ENCODE results near the gene IFI27L2. TPM values are rescaled to one million over a fixed set of nuclear protein-coding genes. Genes with fewer than 3 reads are reported as not detected.

The IFI27L2 gene
- total RNA-seq, 1 donor from 2014 or later, result 8.9 TPM

DNA sequence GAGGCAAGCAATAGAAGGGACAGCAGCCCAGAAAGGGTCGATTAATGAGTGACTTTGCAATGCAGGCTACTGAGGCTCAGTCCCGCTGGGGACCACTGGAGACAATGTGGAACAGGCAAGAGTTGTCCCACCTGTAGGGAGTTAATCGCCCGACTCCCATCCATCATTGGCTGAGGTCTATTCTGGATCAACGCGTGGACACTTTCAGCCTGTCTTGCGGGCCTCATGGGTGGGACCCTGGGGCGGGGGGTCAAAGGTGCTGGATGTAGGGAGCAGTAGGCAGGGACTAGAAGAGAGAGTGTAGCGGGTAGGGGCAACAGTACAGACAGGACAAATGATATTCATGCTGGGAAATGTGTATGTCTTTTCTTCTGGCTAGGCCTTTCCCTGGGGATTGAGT, 6.1 kb downstream of the IFI27L2 start:
- DNase-seq, result no peak

DNA sequence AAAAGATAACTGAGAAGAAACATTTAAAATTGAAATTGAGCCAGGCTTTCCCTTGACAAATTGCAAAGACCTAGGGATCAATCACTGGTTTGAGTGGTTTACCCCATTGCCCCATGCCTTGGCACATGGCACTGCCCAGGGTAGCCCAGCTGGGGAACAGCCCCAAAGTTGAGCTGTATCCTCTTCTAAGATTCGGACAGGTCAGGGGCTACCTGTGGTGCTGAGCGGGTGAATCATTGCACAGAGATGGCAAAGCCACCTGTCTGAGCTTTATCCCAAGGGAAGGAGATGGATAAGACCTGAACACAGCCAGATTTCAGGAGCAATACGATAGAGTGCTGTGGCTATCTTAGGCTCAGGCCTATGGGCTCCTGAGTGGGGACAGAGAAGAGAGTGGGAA, 7.0 kb downstream of the IFI27L2 start:
- DNase-seq, result no peak

DNA sequence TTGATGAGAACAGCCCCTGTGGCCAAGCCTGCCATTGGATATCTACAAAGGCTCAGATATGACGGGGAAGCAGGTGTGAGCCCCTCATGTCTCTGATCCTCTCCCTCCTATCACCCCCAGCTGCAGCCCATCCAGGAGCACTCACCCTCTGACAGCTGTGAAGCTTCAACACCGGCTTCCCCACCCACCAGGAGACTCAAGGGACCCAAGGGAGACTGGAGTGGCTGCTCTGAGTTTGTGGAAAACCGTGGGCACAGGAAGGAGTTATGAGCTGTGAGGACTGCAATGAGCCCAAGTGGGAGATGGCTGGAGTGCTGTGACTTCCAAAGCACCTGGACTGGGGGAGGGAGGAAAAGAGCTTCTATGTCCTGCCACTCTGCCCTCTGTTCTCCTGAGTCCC, 7.9 kb downstream of the IFI27L2 start:
- no peak for DNase-seq

DNA sequence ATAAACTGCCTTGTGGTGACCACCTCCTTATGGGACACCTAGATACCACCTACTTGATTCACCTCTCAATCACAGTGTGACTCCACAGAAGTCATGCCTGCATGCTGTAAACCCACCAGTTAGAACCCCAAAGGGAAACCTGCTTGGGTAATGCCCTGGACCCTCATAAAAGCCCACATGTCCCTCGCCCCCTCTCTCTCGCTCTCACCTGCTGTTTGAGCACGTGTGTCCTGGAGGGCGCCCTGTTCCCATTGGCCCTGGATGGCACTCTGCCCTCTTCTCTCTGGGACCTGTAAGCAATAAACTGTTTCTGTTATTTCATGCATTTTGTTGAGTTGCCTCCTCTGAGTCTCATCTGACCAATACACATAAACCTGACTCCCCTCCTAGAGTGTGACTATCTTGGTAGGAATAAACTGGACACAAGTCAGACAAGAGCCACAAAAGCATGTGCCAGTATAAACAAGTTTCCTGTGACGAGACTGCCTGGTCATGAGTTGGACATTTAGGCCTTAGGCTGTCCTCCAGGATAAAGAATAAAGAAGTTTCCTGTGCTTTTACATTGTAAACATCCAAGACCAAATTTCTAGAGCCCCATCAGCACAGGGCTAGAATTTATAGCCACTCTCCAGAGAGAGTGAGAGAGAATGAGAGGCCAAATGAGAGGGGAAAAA, 8.6 kb downstream of the IFI27L2 start:
- DNase-seq, result no peak

DNA sequence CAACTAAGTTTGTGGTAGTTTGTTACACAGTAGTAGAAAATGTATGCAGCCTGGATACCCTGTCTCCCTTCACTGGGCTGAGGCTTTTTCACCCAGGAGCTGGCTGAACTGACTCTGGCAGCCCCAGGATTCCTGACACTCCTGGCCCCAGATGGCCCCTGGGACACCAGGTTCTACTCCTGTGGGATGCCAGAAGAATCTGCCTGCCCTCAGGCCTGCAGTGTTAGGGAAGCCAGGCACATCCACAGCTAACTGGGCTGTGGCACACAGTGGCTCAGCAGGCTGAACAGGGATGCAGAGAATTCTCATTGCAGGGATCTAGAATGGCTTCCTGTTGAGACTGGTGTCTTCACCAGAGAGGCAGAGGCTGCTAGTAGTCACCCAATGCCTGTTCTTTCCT, 10.3 kb downstream of the IFI27L2 start:
- DNase-seq, result no peak

DNA sequence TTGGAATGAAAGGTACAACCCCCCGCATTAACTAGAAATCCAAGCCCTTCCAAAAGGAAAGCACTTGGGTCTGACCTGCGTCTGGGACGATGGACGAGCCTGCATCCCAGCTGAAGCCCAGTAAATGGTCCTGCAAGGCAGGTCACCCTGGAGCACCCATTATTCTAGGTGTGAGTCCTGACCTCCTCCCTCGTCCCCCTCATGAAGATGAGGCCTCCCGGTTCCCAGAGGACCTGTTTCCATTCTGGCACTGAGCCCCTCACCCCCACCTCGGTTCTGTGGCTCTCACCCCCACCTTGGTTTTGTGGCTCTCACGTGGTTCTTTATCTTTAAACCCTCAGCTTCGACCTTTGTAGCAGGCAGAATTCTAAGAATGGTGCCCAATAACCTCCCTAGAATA, 11.5 kb downstream of the IFI27L2 start:
- no peak for DNase-seq

DNA sequence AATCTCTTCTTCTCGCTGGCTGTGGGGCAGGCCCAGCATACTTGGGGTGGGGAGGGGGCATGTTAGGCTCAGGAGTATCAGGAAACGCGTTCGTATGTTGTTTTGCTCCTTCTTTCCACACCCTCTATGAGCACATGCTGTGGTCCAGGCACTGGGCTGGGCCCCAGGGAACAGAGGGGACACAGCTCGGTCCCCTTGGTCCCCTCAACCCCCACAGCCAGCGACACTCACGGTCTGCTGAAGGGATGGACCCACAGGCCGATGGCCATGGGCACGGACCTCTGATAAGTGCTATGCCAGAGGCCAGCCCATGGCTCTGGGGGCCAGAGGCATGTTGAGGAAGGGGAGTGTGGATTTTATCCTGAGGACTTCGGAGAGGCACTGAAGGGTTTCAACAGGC, 12.7 kb downstream of the IFI27L2 start:
- DNase-seq, result no peak

DNA sequence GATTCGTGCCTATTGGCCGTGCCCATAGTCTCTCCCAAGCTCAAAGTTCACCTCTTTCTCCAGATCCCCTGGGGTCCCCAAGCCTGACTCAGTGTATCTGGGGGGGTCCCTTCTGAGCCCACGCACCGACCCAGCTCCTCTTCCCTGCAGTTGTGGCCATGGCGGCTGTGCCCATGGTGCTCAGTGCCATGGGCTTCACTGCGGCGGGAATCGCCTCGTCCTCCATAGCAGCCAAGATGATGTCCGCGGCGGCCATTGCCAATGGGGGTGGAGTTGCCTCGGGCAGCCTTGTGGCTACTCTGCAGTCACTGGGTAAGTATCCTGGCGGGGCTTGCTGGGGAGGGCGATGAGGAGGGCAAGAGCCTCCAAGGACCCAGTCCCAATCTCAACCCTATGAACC, 13.8 kb downstream of the IFI27L2 start:
- no peak for DNase-seq

DNA sequence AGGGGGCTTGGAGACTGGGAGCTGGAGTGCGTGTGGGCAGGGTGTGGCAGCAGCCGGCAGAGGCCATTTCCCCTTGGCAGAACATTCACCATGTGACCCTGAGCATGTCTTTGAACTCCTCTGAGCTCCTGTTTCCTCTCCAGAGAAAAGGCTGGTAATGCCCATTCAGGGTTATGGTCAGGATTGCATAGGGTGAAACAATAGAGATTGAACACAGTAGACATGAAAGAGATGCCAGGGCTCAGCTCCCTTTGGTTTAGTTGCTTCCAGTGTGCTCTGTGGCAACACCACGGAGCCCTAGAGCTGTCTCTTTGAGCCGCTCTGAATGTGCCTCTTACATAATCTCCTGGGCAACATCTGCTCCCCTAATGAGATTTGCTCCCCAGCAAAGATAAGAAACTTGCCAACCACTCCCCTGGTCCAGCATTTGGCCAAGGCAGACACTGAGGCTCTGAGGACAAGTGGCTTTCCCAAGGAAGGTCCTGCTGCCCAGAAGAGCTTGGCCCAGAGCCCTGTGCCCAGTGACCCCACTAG, 14.3 kb downstream of the IFI27L2 start:
- DNase-seq, result no peak

DNA sequence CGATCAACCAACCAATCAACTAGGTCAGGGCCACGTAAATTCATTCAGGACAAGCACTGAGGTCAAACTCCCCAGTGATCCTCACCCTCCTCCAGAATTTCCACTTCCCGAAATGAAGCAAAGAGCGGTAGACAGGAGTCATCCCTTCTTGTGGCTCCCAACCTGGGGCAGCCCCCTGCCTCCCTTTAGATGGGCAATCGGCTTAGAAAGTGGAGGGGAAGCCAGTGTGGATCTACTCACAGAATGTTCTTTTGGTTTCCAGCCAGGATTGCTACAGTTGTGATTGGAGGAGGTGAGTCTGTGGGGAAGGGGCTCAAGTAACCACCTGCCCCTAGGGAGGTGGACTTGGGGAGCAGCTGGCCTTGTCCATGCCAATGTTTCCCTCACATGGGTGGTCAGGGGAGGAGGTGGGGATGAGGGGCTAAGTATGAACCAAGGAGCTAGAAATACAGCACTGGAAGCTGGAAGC, 14.8 kb downstream of the IFI27L2 start:
- DNase-seq, result no peak

DNA sequence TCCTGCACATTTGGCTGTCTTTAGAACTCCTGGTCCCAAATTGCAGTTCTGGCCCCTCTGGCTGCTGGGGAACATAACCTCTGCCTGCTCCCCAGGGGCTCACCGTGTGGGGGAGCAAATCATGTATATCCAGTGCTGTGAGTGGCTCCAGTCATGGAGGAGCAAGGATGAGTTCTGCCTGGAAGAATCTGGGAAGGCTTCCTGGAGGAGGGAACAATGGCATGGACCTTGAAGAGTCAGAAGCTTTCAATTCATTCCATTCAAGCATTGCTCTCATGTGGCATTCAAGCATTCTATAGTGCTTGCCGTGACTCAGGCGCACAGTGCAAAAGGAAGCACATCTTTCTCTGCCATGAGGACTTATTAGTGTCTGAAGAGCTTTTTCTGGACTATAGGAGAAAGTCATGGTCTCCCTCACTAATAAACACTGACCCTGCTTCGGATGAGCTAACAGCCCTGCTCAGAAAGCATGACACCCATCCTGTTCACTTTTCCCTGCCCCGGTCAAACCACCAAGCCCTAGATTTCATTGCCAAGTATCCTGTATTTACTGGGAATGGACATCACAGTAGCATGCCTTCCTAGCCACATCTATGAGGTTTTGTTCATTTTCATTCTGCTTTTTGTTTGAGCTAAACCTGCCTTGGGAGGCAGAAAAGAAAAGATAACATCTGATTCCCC, 15.4 kb downstream of the IFI27L2 start:
- DNase-seq, result no peak

DNA sequence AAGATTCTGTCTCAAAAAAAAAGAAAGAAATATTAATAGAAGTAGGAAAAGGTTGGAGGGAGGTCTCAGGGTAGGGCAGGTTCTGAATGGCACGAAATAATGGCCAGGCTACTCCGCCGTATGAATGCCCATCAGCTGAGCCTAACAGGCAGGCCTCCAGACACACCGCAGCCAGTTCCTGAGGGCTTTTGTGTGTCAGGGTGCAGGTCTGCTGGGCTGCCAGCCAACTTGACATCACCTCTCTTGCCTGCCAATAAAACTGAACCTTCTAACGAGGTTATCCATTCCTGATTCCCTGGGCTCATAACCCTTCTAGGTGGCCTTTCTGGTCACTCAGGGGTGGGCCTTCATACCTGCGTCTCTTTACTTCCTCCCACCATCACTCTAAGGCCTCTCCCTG, 15.9 kb downstream of the IFI27L2 start:
- DNase-seq, result no peak

DNA sequence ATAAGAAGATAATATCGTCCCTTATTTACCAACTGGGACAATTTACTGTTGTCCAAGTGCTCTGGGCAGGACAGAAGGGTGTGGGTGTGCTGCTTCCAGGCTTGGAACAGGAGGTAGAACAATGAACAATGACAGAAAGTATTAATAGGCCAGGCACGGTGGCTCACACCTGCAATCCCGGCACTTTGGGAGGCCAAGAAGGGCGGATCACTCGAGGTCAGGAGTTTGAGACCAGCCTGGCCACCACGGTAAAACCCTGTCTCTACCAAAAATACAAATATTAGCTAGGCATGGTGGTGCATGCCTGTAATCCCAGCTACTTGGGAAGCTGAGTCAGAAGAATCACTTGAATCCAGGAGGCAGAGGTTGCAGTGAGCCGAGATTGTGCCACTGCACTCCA, 16.3 kb downstream of the IFI27L2 start:
- no peak for DNase-seq

DNA sequence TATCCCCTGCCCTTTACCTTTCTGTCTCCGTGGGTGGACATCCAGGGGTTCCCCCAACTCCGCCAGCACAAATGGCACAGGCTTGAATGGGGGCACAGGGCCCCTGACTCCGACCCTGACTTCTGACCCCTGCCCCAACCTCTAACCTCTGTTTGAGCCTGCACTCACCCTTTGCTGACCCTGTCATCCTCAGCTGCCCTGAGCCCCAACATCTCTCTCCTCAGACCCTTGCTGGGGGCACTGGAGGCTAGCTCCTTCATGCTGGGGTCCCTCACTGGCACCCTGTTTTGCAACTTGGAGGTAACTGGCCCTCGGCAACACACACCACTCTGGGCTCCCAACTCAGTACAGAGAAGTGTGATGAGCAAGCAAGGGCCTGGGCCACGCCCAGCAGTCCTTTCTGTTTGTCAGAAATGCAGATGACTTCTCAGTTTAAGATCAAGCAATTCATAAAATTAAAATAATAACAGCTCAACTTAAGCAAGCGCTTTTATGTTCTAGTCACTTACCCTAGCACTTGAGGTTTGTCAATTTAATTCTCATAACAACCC, 16.8 kb downstream of the IFI27L2 start:
- DNase-seq, result no peak

DNA sequence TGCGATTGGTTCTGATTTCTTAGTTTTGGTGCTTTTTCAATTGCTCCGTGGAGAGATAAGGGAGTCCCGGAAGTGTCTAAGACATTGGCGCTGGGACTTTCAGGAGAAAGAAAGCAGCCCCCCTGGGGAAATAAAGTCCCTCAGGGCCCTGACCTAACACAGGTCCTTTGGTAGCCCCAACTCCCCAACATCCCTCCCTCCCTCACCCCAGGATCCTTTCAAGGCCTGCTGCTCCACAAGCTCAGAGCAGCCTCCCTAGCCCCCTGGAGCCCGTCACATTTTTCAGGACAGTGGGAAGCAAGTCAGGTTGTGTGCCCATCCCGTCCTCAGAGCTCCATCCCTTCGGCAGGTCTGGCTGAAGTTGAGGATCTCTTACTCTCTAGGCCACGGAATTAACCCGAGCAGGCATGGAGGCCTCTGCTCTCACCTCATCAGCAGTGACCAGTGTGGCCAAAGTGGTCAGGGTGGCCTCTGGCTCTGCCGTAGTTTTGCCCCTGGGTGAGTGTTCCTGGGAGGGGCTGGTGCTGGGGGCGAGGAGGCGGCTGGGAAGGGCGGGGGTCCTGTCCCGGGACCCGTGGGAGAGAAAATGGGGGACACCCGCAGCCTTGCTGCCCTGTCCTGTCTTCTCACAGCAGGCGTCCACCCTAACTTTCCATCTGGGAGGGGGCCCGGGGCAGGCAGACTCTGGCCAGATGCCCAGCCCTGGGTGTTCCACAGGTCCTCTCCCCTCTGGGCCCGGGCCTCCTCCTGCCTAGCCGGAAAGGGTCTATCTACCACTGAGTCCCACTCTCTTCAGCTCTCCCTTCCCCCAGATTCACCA, 17.9 kb downstream of the IFI27L2 start:
- DNase-seq, result no peak

DNA sequence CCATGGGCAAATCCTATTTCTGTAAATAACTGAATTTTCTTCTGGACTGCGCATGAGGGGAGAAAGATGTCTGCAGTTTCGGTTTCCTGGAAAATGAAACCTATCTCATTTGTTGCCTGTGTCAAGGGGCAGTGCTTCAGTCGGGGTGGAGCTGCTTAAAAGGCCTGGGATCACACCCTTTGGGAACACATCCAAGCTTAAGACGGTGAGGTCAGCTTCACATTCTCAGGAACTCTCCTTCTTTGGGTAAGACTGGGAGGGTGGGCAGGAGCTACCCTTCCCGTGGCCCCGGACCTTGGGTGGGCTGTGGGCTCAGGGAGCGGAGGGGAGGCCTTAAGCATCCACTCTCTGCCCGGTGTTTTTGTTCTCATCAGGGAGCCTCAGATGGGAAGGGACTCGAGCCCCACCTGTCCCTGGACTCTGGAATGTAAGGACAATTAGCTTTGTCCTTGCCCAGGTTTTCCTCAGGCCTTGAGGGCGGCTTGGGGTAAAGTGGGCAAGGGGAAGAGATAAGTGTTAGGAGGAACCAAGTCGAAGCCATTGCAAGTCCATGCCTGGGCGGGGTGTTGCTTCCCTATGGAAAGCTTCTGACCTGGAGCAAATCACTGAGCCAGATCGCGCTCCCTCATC, 18.7 kb downstream of the IFI27L2 start, which contains the start of gene IFI27:
TSS of gene IFI27 (plus strand) at position 185 of the 630 bp plus-strand sequence.
- no peak for DNase-seq

DNA sequence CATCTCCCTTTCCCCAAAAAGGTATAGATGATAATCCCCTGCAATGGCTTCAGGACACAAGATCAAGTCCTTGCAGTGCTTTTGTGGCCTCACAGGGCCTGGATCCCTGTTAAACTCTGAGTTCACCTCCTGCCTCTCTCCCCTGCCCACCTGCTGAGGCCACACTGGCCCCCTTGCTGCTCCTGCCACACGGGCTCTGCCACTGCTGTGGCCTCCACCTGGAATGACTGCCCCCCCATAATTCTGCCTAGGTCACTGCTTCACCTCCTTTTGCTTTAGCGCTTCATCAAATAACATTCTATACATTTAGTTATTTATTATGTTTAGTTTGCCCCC, 19.5 kb downstream of the IFI27L2 start:
- DNase-seq, result no peak

DNA sequence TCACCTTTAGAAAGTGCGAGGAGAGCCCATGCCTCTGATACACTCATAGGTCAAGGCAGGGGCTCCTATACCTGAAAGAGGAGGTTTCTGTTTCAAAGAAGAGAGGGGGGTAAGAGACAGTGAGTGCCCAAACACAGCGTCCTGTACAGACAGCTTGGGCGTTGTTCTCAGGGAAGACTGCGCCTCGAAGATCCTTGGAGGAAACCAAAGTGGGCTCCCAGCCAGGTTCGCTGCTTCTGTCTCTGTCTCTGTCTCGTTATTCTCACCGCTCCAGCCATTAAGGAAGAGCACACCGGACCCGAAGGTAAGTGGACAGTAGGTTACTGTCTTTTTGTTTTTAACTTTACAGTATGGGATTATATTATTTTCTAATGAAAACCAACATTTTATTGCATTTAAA, 24.7 kb downstream of the IFI27L2 start:
- DNase-seq, result no peak

DNA sequence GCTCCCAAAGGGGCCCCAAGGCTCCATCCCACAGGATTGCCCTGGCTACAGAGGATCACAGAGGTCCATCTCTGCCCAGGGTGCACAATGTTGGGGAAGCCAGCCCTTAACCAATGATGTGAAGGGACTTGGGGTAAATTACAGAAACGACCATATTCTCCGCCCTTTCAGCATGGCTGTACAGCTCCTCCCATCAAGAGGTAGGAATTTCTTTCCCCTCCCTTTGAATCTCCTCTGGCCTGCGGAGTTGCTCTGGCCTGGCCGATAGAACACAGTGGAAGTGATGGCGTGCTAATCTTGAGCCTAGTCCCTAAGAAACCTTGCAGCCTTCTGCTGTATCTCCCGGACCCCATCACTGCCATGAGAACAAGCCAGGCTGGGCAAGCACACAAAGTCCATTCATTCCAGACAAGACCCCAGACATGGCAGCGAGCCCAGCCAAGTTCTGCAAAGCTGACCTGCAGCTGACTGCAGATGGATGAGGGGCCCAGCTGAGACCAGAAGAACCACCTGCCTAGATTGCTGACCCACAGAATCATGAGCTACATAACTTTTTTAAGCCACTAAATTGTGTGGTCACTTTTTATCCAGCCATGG, 25.8 kb downstream of the IFI27L2 start:
- DNase-seq, result no peak

DNA sequence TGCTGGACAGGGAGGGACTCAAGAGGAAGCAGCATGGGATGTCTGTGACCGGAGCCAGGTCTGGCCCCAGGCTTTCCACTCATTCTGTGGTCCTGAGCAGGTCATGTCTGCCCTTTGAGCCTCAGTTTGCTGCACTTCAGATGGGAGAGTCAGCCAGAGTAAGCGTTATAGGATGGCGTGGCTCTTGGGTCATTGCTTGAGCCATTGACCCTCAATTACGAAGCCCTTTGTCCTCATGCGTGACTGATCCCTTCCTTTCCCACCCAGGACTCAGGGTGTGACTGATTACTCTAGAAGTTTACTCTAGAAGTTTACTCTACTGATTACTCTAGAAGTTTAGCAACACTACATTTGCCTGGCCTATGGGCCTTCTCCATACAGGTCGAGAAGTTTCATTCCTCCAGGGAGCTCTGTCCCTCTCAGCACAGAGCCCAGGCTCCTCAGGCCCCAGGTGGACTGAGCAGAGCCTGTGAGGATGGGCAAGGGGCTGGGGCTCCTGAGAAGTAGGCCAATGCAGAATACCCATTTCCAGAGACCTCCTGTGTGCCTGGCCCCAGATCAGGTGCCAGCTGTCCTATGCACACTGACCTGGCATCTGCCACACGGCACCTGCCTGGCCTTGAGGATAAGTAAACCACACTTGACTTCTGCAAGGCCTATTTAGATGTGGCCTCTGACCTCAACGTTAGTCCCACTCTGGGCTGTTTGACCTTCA, 26.5 kb downstream of the IFI27L2 start:
- no peak for DNase-seq

DNA sequence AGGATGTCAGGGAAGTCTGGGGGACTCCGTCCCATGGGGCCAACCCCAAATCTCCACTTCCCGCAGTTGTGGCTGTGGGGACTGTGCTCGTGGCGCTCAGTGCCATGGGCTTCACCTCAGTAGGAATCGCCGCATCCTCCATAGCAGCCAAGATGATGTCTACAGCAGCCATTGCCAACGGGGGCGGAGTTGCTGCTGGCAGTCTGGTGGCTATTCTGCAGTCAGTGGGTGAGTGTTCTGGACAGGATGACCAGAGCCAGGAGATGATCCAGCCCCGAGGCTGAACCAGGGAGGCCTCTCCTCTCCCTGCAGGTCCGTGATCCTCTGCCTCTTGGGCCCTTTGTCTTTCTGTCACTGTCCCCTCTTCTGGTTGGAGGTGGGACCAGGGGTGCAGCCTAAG, 27.7 kb downstream of the IFI27L2 start:
- no peak for DNase-seq
